DMS 273 treated with DMSO at 0.1 percent for 48 hours (cell line): ENCODE results near the gene ROBO3.
A peak's percentile ranks its signal among the peaks of the same experiment; 100 is the strongest.

Experiments used
- DNase-seq: peaks from one replicate; lab custom pipeline; 2025; lab: John Stamatoyannopoulos, UW

ROBO3 gene

GRCh38 chr11:124891373-124891861 lies 26.2 kb downstream of the ROBO3 start:
- DNase-seq = no peak

- DNase-seq = no peak
These were observed 26.9 kb downstream of the ROBO3 start for GRCh38 chr11:124892146-124892545.

- DNase-seq = no peak
These were observed 27.7 kb downstream of the ROBO3 start for GRCh38 chr11:124892750-124893454.

- DNase-seq = no peak
These were observed 28.7 kb downstream of the ROBO3 start for GRCh38 chr11:124893781-124894401.

- no peak for DNase-seq
These were observed 29.6 kb downstream of the ROBO3 start for GRCh38 chr11:124894606-124895430.

GRCh38 chr11:124895471-124895971 lies 30.3 kb downstream of the ROBO3 start:
- no peak for DNase-seq

GRCh38 chr11:124896071-124896750 lies 31.0 kb downstream of the ROBO3 start:
- DNase-seq = no peak

GRCh38 chr11:124896821-124897391 lies 31.7 kb downstream of the ROBO3 start:
- DNase-seq = no peak

- DNase-seq = no peak
These were observed 32.5 kb downstream of the ROBO3 start, which contains the start of gene ROBO4 for GRCh38 chr11:124897674-124898262. Gene ROBO4, minus strand, starts transcription at chr11:124897865. Its CDS starts 70 bp downstream, at chr11:124897795.

GRCh38 chr11:124898263-124898680 lies 33.0 kb downstream of the ROBO3 start:
- DNase-seq = peak; percentile 4

GRCh38 chr11:124898711-124899110 lies 33.5 kb downstream of the ROBO3 start:
- no peak for DNase-seq

- no peak for DNase-seq
These were observed 34.3 kb downstream of the ROBO3 start for GRCh38 chr11:124899383-124900145.

- no peak for DNase-seq
These were observed 35.2 kb downstream of the ROBO3 start for GRCh38 chr11:124900464-124900863.

GRCh38 chr11:124902616-124903015 lies 37.4 kb downstream of the ROBO3 start:
- no peak for DNase-seq

GRCh38 chr11:124915541-124916369 lies 50.5 kb downstream of the ROBO3 start:
- DNase-seq = no peak

GRCh38 chr11:124916370-124916710 lies 51.1 kb downstream of the ROBO3 start:
- no peak for DNase-seq

- DNase-seq = peak; percentile 84
These were observed 51.9 kb downstream of the ROBO3 start for GRCh38 chr11:124917115-124917637.

GRCh38 chr11:124918950-124919349 lies 53.7 kb downstream of the ROBO3 start, which contains the start of gene HEPN1:
Gene HEPN1, plus strand, starts transcription at chr11:124919250.
- no peak for DNase-seq

- peak; percentile 74 for DNase-seq
These were observed 54.7 kb downstream of the ROBO3 start for GRCh38 chr11:124919898-124920297.
